Activated naive CD8-positive, alpha-beta T cell treated with anti-CD3 and anti-CD28 coated beads, Interleukin-2, amount 10 ng/mL, durations not matched to agents 7 days and 5 days (primary cell): ENCODE data around the gene CTNS. TPM values are rescaled to one million over a fixed set of nuclear protein-coding genes. Genes with fewer than 3 reads are reported as not detected.
A peak's percentile ranks its signal among the peaks of the same experiment; 100 is the strongest.

Experiments used
- ATAC-seq: fragments of 150-1000 bp; cut with Tn5 transposase; one replicate; pipeline ENCODE4 v1.10.0; 2021; ENCODE audit warnings: low read depth, moderate library complexity
- POLR2A ChIA-PET: fragments of 350-600 bp; sonication (Branson Sonifier 250); formaldehyde crosslinking; loops from one replicate; lab custom pipeline; 2021; ENCODE audit warnings: antibody characterized with exemption; lab: Charles Lee
- DNase-seq: peaks from one replicate; pipeline ENCODE4 v3.0.0; 2021
- H3K27ac Mint-ChIP-seq: one replicate; pipeline ENCODE4 v1.8.0; 2022; ENCODE audit warnings: mild to moderate bottlenecking, mixed read lengths
- H3K27me3 Mint-ChIP-seq: one replicate; pipeline ENCODE4 v1.8.0; 2022; ENCODE audit warnings: mild to moderate bottlenecking, moderate library complexity, mixed read lengths
- H3K36me3 Mint-ChIP-seq: one replicate; pipeline ENCODE4 v1.8.0; 2021; ENCODE audit warnings: mild to moderate bottlenecking, mixed read lengths
- H3K4me1 Mint-ChIP-seq: one replicate; pipeline ENCODE4 v1.8.0; 2021; ENCODE audit warnings: mixed read lengths
- H3K4me3 Mint-ChIP-seq: one replicate; pipeline ENCODE4 v1.8.0; 2022; ENCODE audit warnings: mild to moderate bottlenecking, moderate library complexity, mixed read lengths
- H3K9me3 Mint-ChIP-seq: one replicate; pipeline ENCODE4 v1.8.0; 2021; ENCODE audit warnings: mixed read lengths
- total RNA-seq, 2 experiments: library from RNA; stranded (reverse); gene quantifications; one replicate each; pipeline ENCODE4 v1.2.3, GENCODE V29; 2021

Gene CTNS
- total RNA-seq, 2 experiments from 2014 or later, result 8.5 to 10.0 TPM

DNA sequence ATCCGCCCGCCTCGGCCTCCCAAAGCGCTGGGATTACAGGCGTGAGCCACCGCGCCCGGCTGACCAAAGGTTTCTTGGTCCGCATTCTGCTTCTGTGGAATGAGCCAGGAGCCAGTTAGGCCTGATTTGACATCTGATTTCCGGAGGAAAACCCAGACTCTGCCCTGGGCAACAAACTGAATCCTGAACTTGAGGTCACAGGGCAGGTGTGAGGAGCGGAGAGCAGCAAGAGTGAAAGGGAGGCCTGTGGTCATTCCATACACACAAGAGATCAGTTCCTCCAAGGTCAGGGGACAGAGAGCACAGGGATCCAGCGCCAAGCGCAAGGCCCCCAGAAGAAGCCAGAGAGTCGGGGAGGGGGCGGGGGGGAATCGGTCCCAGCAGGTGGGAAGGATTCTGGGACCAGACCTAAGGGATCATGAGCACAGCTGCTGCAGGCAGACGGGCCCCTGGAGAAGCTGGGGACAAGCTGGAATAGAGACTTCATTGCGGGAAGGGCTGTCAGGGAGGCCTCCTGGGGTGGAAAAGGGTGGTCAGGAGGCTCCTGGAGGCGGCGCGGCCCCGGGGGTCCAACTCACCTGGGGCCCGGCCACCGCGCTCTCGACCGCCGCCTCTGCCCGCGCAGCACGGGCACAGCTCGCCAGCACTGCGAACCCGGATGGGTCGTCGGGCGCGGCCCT is 946 bp upstream of the CTNS start:
- H3K9me3 Mint-ChIP-seq, result no peaks in the 10 kb centered on the region
- peak overlapping the region; percentile 99 for H3K4me3 Mint-ChIP-seq
- H3K27ac Mint-ChIP-seq, result peak overlapping the region; percentile 73
- no peaks in the 10 kb centered on the region for H3K27me3 Mint-ChIP-seq
- ATAC-seq (peak; percentile 31), DNase-seq (no peak)
- peaks cover 32% of the 10 kb centered on the region for H3K4me1 Mint-ChIP-seq
- peaks cover 4% of the 10 kb centered on the region for H3K36me3 Mint-ChIP-seq
- POLR2A ChIA-PET, result interaction anchor here (1.2 to 1.6 kb wide), 7 partner anchors 12 to 210 kb away, joined by 3 to 8 read pairs (median 5); partner anchors contain the start of genes EMC6 and TAX1BP3

DNA sequence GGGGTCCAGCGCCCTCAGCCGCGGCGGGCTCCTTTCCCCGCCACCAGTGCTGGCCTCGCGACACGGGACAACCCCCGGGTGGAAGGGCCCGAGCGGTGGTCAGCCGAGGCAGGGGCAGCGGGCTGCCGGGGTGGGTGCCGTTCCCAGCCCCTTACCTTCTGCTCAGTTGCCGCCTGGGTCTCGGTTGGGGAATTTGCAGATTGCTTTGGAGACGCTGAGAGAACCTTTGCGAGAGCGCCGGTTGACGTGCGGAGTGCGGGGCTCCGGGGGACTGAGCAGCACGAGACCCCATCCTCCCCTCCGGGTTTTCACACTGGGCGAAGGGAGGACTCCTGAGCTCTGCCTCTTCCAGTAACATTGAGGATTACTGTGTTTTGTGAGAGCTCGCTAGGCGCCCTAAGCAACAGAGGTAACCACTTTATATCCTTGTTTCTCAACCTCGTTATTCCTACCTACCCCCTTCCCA is 381 bp downstream of the CTNS start:
- peak overlapping the region; percentile 21 for H3K27ac Mint-ChIP-seq
- no peak for DNase-seq

DNA sequence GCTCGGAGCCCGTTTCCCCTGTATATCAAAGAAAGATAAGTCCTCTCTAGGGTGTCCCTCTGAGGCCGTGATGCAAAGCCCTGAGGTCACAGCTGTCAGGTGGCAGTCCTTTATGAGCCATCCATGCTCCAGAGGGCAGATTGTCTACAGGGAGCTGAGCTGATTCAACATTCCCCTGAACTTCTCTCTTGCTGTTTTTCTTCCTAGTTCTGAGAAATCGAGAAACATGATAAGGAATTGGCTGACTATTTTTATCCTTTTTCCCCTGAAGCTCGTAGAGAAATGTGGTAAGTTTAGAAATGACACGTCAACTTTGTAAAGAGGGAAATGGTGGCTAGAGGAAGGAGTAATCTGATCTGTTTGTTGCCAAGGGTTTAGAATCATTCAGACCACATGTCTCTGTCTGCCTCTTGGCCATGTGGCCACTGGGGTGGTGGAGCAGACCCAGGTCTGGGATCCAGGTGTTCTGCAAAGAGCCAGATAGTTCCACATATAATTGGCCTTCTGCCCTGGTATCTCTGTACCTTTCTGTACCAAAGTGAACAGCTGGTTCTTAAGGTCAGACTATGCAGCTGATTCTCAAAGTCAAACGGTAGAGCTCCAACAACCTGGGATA is 3.5 kb downstream of the CTNS start:
- Mint-ChIP-seq H3K27ac (peak overlapping the region; percentile 76), H3K27me3 (no peaks in the 10 kb centered on the region), H3K4me1 (peaks cover 32% of the 10 kb centered on the region), H3K4me3 (peak overlapping the region; percentile 33), H3K9me3 (no peaks in the 10 kb centered on the region), H3K36me3 (no peaks in the 10 kb centered on the region)
- POLR2A ChIA-PET, result interaction anchor here (0.5 kb wide), 1 partner anchor 131 kb away, joined by 4 read pairs; no protein-coding TSS in a partner anchor
- DNase-seq, result no peak
- no peak for ATAC-seq

More for the DNA sequence above, 381 bp downstream of the CTNS start:
- H3K9me3 Mint-ChIP-seq, result no peaks in the 10 kb centered on the region
- POLR2A ChIA-PET, result interaction anchor here (0.6 to 1.6 kb wide), 6 partner anchors 10 to 815 kb away, joined by 3 to 8 read pairs (median 4); partner anchors contain the start of genes EMC6 and TAX1BP3
- peaks cover 4% of the 10 kb centered on the region for H3K36me3 Mint-ChIP-seq
- ATAC-seq, result no peak
- peak overlapping the region; percentile 99 for H3K4me3 Mint-ChIP-seq
- no peaks in the 10 kb centered on the region for H3K27me3 Mint-ChIP-seq
- peaks cover 35% of the 10 kb centered on the region for H3K4me1 Mint-ChIP-seq

DNA sequence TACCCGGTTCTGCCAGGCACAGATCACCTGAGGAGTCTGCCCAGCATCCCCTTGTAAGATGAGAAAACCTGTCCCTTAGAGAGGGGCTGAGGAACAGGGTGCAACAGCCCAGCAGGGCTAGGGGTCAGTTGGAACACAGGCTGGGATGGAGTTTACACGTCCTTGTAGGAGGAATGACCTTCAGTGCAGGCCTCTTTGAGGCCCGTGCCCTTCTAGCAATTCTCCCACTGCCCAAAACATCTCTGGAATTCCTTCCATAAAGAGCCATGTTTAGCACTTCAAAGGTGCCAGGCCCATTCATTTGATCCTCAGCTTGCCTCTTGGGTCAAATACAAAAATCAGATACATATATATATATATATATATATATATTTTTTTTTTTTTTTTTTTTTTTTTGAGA is 4.5 kb downstream of the CTNS start:
- Mint-ChIP-seq H3K27me3 (no peaks in the 10 kb centered on the region), H3K27ac (peak overlapping the region; percentile 34), H3K36me3 (no peaks in the 10 kb centered on the region), H3K9me3 (no peaks in the 10 kb centered on the region), H3K4me1 (peaks cover 31% of the 10 kb centered on the region), H3K4me3 (no peak overlapping the region)
- POLR2A ChIA-PET, result no interaction called here
- ATAC-seq (no peak), DNase-seq (no peak)

DNA sequence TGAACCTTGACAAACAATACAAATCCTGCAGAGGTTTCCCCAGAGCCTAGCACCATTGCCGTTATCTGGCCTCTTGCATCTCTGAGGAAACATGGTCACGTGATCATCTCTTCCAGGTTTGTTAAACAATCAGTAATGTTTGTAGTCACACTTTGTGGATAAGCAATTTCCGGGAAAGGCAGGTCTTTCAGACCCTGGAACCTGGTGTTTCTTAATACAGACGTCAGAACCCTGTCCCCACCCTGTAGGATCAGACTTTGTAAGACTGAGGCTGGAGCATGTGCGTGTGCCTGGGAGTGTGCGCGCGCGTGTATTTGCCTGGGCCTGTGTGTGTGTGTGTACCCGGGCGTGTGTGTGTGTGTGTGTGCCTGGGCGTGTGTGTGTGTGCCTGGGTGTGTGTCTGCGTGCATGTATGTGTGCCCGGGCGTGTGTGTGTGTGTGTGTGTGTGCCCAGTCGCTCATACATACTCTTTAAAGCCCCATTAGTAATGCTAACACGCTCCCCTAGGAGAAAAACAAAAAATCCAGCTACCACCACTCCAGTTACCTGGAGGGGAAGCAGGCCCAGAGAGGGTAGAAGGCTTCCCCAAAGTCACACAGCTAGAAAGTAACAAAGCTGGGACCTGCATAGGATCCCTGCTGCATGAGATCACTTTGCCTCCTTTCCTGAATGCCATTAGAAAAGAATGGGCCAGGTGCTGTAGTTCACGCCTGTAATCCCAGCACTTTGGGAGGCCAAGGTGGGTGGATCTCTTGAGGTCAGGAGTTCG is 5.3 kb downstream of the CTNS start:
- H3K36me3 Mint-ChIP-seq, result no peaks in the 10 kb centered on the region
- DNase-seq (no peak), ATAC-seq (no peak)
- no peaks in the 10 kb centered on the region for H3K27me3 Mint-ChIP-seq
- H3K27ac Mint-ChIP-seq, result no peak overlapping the region
- POLR2A ChIA-PET, result no interaction called here
- peaks cover 31% of the 10 kb centered on the region for H3K4me1 Mint-ChIP-seq
- no peaks in the 10 kb centered on the region for H3K9me3 Mint-ChIP-seq
- H3K4me3 Mint-ChIP-seq, result no peak overlapping the region

DNA sequence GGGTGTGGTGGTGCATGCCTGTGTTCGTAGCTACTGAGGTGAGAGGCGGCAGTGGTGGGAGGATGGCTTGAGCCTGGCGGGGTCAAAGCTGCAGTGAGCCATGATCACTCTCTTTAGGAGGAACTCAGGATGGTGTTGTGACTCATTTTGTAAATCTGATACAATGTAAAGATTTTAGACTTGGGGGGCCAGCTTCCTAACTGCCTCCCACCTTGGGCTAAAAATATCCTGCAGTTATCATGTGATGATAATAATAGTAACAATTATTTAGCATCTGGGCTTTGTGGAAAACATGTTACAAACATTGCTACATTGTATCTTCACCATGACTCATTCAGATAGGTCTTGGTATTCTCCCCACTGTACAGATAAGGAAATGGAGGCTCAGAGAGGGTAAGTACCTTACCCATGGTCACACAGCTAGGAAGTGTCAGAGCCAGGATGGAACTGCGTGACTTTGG is 7.4 kb downstream of the CTNS start:
- no peaks in the 10 kb centered on the region for H3K9me3 Mint-ChIP-seq
- peaks cover 20% of the 10 kb centered on the region for H3K4me1 Mint-ChIP-seq
- no peaks in the 10 kb centered on the region for H3K27me3 Mint-ChIP-seq
- DNase-seq (no peak), ATAC-seq (no peak)
- no peaks in the 10 kb centered on the region for H3K36me3 Mint-ChIP-seq
- H3K27ac Mint-ChIP-seq, result no peak overlapping the region
- POLR2A ChIA-PET, result no interaction called here
- H3K4me3 Mint-ChIP-seq, result no peak overlapping the region

DNA sequence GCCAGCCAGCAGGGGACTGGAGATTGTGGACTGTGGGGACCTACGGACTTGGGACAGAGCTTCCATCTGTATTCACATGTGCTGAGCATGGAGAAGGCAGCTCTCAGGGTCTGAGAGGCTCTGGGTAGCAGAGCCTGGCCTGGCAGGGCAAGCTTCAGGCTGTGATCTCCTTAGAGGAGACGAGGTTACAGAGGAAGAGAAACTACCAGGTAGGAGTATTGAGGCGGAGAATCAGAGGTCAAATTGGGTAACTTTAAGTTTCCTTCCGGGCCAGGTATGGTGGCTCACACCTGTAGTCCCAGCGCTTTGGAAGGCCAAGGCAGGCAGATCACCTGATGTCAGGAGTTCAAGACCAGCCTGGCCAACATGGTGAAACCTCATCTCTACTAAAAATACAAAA is 8.8 kb downstream of the CTNS start:
- DNase-seq (no peak), ATAC-seq (no peak)
- Mint-ChIP-seq H3K36me3 (no peaks in the 10 kb centered on the region), H3K27ac (no peak overlapping the region), H3K4me1 (peaks cover 10% of the 10 kb centered on the region), H3K4me3 (no peak overlapping the region), H3K27me3 (no peaks in the 10 kb centered on the region), H3K9me3 (no peaks in the 10 kb centered on the region)
- POLR2A ChIA-PET, result interaction anchor here (1.0 kb wide), 1 partner anchor 9 kb away, joined by 3 read pairs; the partner anchor contains the start of genes CTNS and SHPK

DNA sequence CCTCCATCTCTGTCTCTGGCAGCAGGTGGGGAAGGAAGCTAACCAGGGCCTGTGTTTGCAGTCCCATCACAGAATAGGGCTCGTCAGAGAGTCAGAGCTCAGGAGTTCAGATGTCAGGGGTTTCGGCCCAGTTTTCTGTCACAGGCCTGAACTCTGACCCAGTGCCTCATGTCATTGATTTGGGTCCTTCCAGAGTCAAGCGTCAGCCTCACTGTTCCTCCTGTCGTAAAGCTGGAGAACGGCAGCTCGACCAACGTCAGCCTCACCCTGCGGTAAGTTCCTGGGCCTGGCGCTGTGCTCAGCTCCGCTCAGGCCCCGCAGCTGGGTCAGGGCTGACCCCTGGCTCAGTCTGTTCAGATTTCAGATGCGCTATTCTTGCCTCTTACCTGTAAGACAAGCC is 10.7 kb downstream of the CTNS start:
- no peak for ATAC-seq
- H3K4me3 Mint-ChIP-seq, result no peak overlapping the region
- no peaks in the 10 kb centered on the region for H3K9me3 Mint-ChIP-seq
- H3K36me3 Mint-ChIP-seq, result no peaks in the 10 kb centered on the region
- H3K4me1 Mint-ChIP-seq, result peaks cover 6% of the 10 kb centered on the region
- DNase-seq, result no peak
- H3K27me3 Mint-ChIP-seq, result no peaks in the 10 kb centered on the region
- POLR2A ChIA-PET, result interaction anchor here (2.4 kb wide), 1 partner anchor 11 kb away, joined by 5 read pairs; the partner anchor contains the start of genes CTNS and SHPK
- H3K27ac Mint-ChIP-seq, result no peak overlapping the region

DNA sequence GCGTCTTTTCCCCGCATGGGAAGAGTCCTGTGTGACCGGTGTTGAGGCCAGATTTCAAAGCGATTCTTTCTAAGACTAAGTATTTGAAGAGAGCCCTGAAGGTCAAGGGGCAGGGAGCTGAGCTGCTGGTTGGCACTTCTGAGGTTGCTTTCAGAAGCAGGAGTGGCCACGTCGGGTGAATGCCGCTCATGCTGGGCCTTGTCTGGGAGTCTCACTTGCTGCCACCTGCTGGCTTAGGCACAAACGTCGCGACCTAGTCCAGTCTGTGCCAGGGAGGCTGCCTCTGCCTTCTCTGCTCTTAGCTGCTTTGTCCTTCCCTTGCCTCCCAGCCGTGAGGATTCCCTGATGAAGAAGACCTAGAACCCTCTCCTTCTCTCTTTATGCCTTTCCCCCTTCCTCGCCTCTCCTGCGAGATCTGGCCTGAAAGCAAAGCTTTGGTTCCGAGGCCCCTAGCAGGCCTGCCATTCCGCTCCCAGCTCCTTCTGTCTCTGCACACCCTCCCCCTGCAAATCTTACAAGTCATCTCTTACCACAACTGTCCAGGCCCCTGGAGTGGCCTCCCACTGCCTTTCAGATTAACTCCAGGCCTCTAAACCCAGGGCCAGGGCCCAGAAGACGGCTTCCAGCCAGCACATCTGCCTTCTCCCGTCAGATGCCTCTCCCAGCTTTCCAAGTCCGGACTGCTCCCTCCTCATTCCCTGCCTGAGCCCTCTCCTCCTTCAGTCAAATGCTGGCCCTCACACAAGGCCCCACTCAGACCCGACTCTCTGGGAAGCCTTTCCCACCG is 11.4 kb downstream of the CTNS start:
- Mint-ChIP-seq H3K36me3 (no peaks in the 10 kb centered on the region), H3K9me3 (no peaks in the 10 kb centered on the region), H3K27me3 (no peaks in the 10 kb centered on the region), H3K4me3 (no peak overlapping the region), H3K4me1 (peaks cover 6% of the 10 kb centered on the region), H3K27ac (no peak overlapping the region)
- DNase-seq (peak; percentile 53), ATAC-seq (peak; percentile 74)
- POLR2A ChIA-PET, result interaction anchor here (2.4 kb wide), 1 partner anchor 12 kb away, joined by 5 read pairs; the partner anchor contains the start of genes CTNS and SHPK

DNA sequence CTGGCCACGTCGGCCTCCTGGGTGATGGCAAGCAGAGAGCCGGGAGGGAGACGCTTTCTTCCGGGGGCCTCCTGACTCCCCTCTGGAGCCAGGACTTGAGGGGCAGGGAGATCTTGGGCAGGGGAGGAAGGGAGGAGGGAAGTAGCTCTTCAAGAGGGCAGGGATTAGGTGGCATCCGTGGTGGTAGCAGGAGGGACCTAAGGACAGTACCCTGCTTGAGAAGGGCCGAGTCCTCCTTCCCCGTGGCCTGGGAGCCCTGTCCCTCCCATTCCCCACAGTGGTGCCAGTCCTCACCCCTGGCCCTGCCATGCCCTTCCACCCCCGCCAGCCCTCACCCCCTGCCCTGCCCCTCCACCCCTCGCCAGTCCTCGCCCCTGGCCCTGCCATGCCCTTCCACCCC is 19.2 kb downstream of the CTNS start:
- ATAC-seq, result no peak
- no peak overlapping the region for H3K4me3 Mint-ChIP-seq
- POLR2A ChIA-PET, result no interaction called here

DNA sequence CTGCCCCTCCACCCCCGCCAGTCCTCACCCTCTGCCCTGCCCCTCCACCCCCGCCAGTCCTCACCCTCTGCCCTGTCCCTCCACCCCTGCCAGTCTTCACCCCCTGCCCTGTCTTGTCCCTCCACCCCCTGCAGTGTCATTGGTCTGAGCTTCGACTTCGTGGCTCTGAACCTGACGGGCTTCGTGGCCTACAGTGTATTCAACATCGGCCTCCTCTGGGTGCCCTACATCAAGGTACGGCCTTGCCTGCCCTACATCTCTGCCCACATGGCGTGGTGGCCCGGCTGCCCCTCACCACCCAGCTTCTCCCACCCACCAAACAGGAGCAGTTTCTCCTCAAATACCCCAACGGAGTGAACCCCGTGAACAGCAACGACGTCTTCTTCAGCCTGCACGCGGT is 19.8 kb downstream of the CTNS start:
- Mint-ChIP-seq H3K27me3 (no peaks in the 10 kb centered on the region), H3K4me1 (no peaks in the 10 kb centered on the region), H3K4me3 (no peak overlapping the region), H3K36me3 (no peaks in the 10 kb centered on the region), H3K27ac (no peak overlapping the region), H3K9me3 (no peaks in the 10 kb centered on the region)
- DNase-seq (no peak), ATAC-seq (no peak)
- POLR2A ChIA-PET, result no interaction called here

More for the DNA sequence above, 19.2 kb downstream of the CTNS start:
- Mint-ChIP-seq H3K36me3 (no peaks in the 10 kb centered on the region), H3K27me3 (no peaks in the 10 kb centered on the region), H3K9me3 (no peaks in the 10 kb centered on the region), H3K4me1 (no peaks in the 10 kb centered on the region), H3K27ac (no peak overlapping the region)
- DNase-seq, result no peak

DNA sequence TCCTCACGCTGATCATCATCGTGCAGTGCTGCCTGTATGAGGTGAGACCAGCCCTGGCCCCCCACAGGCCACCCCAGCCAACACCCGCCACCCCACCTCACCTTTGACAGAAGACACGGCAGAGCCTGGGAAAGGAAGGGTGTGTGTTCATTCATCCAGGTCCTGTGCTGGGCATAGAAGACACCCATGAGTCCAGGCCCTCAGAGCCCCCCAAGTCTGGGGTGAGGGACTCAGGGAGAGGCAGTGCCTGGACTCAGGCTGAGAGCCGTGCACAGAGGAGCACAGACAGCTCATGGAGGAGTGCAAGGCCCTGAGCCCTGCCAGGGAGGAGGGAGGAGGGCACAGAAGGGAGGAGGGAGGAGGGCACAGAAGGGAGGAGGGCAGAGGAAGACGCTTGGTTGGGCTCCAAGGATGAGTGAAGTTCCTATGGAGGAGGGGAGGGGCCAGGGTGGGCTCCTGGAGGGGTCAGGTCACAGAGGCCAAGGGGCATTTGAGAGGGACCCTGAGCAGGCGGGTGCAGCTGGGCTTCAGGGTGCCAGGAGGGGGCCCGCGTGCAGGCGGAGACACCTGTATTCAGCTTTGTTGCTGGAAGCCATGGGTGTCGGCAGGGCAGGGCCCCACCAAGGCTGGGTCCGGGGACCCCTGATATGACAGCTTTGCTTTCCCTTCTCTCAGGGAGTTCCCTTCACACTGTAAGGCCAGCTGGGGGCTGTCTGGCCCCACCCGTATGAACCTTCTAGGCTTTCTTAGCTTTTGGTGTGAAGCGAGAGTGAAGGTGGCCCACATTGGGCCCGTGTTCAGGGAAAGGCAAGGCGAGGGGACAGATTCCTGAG is 20.4 kb downstream of the CTNS start:
- no peak for DNase-seq
- H3K4me3 Mint-ChIP-seq, result no peak overlapping the region
- no peak for ATAC-seq
- no peaks in the 10 kb centered on the region for H3K36me3 Mint-ChIP-seq
- H3K27ac Mint-ChIP-seq, result no peak overlapping the region
- H3K4me1 Mint-ChIP-seq, result no peaks in the 10 kb centered on the region
- no peaks in the 10 kb centered on the region for H3K9me3 Mint-ChIP-seq
- POLR2A ChIA-PET, result no interaction called here
- no peaks in the 10 kb centered on the region for H3K27me3 Mint-ChIP-seq
